Heart left ventricle (tissue), 16 donors: Measurements from ENCODE around the gene CRMP1. TPM values are rescaled to one million over a fixed set of nuclear protein-coding genes. Genes with fewer than 3 reads are reported as not detected.

Source experiments
- ATAC-seq, 4 donors: fragments of 200-7000 bp; cut with Tn5 transposase; one replicate each; pipeline ENCODE4 v1.9.1; 2020 to 2022; ENCODE audit warnings: moderate library complexity in 4 of 4, mild to moderate bottlenecking in 3 of 4, moderate number of reproducible peaks in 1 of 4
- DNase-seq, 5 donors: peaks; one replicate each; pipeline ENCODE4 v3.0.0-alpha.2; 2020
- H3K27ac ChIP-seq, 12 donors: fragments of 200-600 bp; sonication (generic) in 4 of 12; one replicate each; pipeline versions ENCODE4 v1.5.0 to v1.8.0; 2016 to 2022; ENCODE audit warnings: mild to moderate bottlenecking in 2 of 12
- H3K27me3 ChIP-seq, 9 donors: fragments of 200-600 bp; sonication (generic) in 2 of 9; one replicate each; pipeline versions ENCODE4 v1.5.1 to v1.8.0; 2016 to 2022; ENCODE audit warnings: mild to moderate bottlenecking in 3 of 9
- H3K36me3 ChIP-seq, 9 donors: fragments of 200-600 bp; sonication (generic) in 2 of 9; one replicate each; pipeline versions ENCODE4 v1.5.0 to v1.8.0; 2018 to 2022; ENCODE audit warnings: mild to moderate bottlenecking in 2 of 9
- H3K4me1 ChIP-seq, 12 donors: fragments of 200-600 bp; sonication (generic) in 4 of 12; one replicate each; pipeline versions ENCODE4 v1.5.0 to v1.8.0; 2016 to 2022; ENCODE audit warnings: mild to moderate bottlenecking in 3 of 12
- H3K4me3 ChIP-seq, 12 donors: fragments of 200-600 bp; sonication (generic) in 4 of 12; one replicate each; pipeline versions ENCODE4 v1.5.0 to v1.8.0; 2017 to 2022; ENCODE audit warnings: mild to moderate bottlenecking in 9 of 12, moderate library complexity in 4 of 12
- H3K9me3 ChIP-seq, 12 donors: fragments of 200-600 bp; sonication (generic) in 4 of 12; one replicate each; pipeline versions ENCODE4 v1.5.0 to v1.8.0; 2016 to 2022; ENCODE audit warnings: mild to moderate bottlenecking in 1 of 12
- POLR2A ChIP-seq, 2 donors: fragments of 450-650 bp; IDR thresholded peaks; one replicate each; pipeline ENCODE4 v1.6.1; 2017; ENCODE audit warnings: antibody characterized with exemption in 2 of 2, mild to moderate bottlenecking in 2 of 2, moderate library complexity in 2 of 2
- WGBS, 4 donors: extraction: QIAGEN DNeasy Blood & Tissue Kit in 2 of 4; methylation state at CpG; one replicate each; pipeline versions ENCODE4 v1.1.5 to v1.1.7; 2013 to 2018; 5-methylcytosine and 5-hydroxymethylcytosine counted together
- intact Hi-C, 10 donors: fragments of 100-400 bp; cut with DNase I; formaldehyde crosslinking; loops; one replicate each; pipeline versions ENCODE4 v1.11.1 to v1.14.2; 2022
- polyA plus RNA-seq, 2 donors: library from polyadenylated mRNA; stranded (reverse); fragments of 200-250 nt; gene quantifications; one replicate each; pipeline ENCODE4 v1.2.3, GENCODE V29; 2013
- total RNA-seq, 9 donors: library from RNA; depleted of rRNA in 2 of 9; stranded (reverse); fragments of >200 nt in 2 of 9; fragmentation: NEBNext Ultra II Directional in 3 of 9; extraction: Animal tissue kit (Norgen Biotek cat#: 25700) in 3 of 9; gene quantifications; one replicate each; pipeline versions ENCODE4 v1.1.0 to v1.2.4, GENCODE V29; 2016 to 2023
- TF ChIP-seq, protein P1 (sequence below), 12 donors: fragments of 200-600 bp; sonication (generic) in 4 of 12; IDR thresholded peaks; one replicate each; pipeline versions ENCODE4 v1.5.0 to v1.8.0; 2018 to 2022; ENCODE audit warnings: antibody characterized with exemption in 12 of 12, mild to moderate bottlenecking in 5 of 12
- donor health status: ischemic (EF 13 %, LVEDD 7.1; RV severe dilation, severe dysfunction).
- donor health status: healthy with polysubstance abuse.
- donor health status: DM: no; HTN: yes; CAD: no.
- donor health status: DM: no; HTN: no; CAD: no.
- donor health status: ischemic (EF 25% LVEDD 6.9; RV normal size, moderate dysfunction).
- donor health status: ischemic (EF 25% LVEDD 5.7; RV mildly dilated, moderate dysfunction).
- donor health status: healthy.
- donor health status: DM: yes; HTN: yes; CAD: no.
- donor health status: ischemic (EF 35%, LVEDD 5.7; RV mildly dilated, moderate dysfunction).
- donor health status: nonischemic (EF 11% LVEDD 7.7; RV severe dilation, severe dysfunction).
- donor health status: DM: yes; HTN: yes; CAD: no.
- donor health status: PGD.
- donor health status: ischemic (EF 29% LVEDD 5.4; RV normal size, mild dysfunction).
- donor health status: nonischemic (EF 23%, LVEDD 6.1; RV moderate dilation, normal function).

CRMP1 gene
- total and polyA plus RNA-seq, 11 donors = 0.34 to 2.4 (median 0.93) TPM

GRCh38 chr4:5810770-5811430, 82.0 kb downstream of the CRMP1 start:
- no peaks in the 10 kb centered on the region for H3K27me3 ChIP-seq
- DNase-seq (no peak), ATAC-seq (no peak)
- H3K27ac ChIP-seq = no peak overlapping the region
- peaks cover 0 to 44% (median 11%) of the 10 kb centered on the region in 9 donors for H3K36me3 ChIP-seq
- intact Hi-C loops = loop anchor here in 8 of 10 donors (5.0 to 10.0 kb wide), 7 partner anchors 406 to 1326 kb away; partner anchors contain the start of gene STK32B (in 5 of the 8)
- H3K9me3 ChIP-seq = peaks cover 0 to 10% (median 0%) of the 10 kb centered on the region in 12 donors
- WGBS, 4 donors = 82 to 90% (median 85%) methylated on average over 12 of the region's 12 CpGs
- no peak overlapping the region for H3K4me3 ChIP-seq
- H3K4me1 ChIP-seq = no peaks in the 10 kb centered on the region
- no peak for TF ChIP-seq POLR2A (IDR thresholded peaks at IDR 0.05)
- TF ChIP-seq, protein P1, sequence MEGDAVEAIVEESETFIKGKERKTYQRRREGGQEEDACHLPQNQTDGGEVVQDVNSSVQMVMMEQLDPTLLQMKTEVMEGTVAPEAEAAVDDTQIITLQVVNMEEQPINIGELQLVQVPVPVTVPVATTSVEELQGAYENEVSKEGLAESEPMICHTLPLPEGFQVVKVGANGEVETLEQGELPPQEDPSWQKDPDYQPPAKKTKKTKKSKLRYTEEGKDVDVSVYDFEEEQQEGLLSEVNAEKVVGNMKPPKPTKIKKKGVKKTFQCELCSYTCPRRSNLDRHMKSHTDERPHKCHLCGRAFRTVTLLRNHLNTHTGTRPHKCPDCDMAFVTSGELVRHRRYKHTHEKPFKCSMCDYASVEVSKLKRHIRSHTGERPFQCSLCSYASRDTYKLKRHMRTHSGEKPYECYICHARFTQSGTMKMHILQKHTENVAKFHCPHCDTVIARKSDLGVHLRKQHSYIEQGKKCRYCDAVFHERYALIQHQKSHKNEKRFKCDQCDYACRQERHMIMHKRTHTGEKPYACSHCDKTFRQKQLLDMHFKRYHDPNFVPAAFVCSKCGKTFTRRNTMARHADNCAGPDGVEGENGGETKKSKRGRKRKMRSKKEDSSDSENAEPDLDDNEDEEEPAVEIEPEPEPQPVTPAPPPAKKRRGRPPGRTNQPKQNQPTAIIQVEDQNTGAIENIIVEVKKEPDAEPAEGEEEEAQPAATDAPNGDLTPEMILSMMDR (IDR thresholded peaks at IDR 0.05) = no peak

GRCh38 chr4:5810151-5810550, 82.7 kb downstream of the CRMP1 start:
- intact Hi-C loops = loop anchor here in 8 of 10 donors (5.0 to 10.0 kb wide), 7 partner anchors 405 to 1325 kb away; partner anchors contain the start of gene STK32B (in 5 of the 8)

GRCh38 chr4:5809216-5809776, 83.6 kb downstream of the CRMP1 start:
- intact Hi-C loops = no loop called here
- no peak overlapping the region for H3K27ac ChIP-seq
- no peak overlapping the region for H3K4me3 ChIP-seq
- H3K4me1 ChIP-seq = no peaks in the 10 kb centered on the region
- no peak for DNase-seq
- ATAC-seq = no peak
- 89 to 95% (median 93%) methylated on average over 12 of the region's 12 CpGs for WGBS, 4 donors
- no peak for TF ChIP-seq POLR2A (IDR thresholded peaks at IDR 0.05)
- TF ChIP-seq, protein P1 (IDR thresholded peaks at IDR 0.05) = no peak
- H3K27me3 ChIP-seq = no peaks in the 10 kb centered on the region
- peaks cover 0 to 10% (median 0%) of the 10 kb centered on the region in 12 donors for H3K9me3 ChIP-seq
- peaks cover 0 to 54% (median 14%) of the 10 kb centered on the region in 9 donors for H3K36me3 ChIP-seq

More at GRCh38 chr4:5810151-5810550, 82.7 kb downstream of the CRMP1 start:
- WGBS, 4 donors = 91 to 100% (median 97%) methylated on average over 3 of the region's 3 CpGs
- Histone ChIP-seq H3K4me3 (no peak overlapping the region), H3K36me3 (peaks cover 0 to 47% (median 11%) of the 10 kb centered on the region in 9 donors), H3K27me3 (no peaks in the 10 kb centered on the region), H3K4me1 (no peaks in the 10 kb centered on the region), H3K27ac (no peak overlapping the region), H3K9me3 (peaks cover 0 to 10% (median 0%) of the 10 kb centered on the region in 12 donors)
- TF ChIP-seq, protein P1 (IDR thresholded peaks at IDR 0.05) = no peak
- TF ChIP-seq POLR2A (IDR thresholded peaks at IDR 0.05) = no peak
- DNase-seq (no peak), ATAC-seq (no peak)

DNA sequence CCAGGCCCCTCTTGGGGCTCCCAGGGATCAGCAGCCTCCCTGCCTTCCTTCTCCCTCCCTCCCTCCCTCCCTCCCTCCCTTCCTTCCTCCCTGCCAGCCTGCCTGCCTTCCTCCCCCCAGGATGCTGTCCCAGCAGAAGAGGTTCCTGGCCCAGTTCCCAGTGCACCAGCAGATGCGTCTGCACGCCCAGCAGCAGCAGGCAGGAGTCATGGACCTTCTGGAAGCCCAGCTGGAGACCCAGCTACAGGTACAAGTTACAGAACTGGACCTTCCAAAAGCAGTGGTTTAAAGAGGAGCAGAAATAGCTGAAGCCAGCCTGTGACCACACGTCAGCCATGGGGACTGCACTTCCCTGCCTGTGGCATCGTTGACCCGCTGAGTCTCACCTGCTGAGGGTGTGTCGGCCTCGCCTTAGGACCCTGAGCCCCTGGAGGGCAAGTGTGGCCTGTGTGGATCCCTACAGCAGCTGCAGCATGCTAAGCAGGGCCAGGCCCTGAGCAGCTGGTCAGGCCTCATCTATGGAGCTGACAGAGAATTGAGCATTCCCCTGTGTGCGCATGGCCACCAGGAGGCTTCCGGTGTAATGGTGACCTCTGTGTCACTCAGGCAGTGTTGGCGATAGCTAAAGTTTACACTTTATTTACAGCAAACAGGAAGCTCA, 84.7 kb downstream of the CRMP1 start:
- no peak for ATAC-seq

More for the DNA sequence above, 84.7 kb downstream of the CRMP1 start:
- Histone ChIP-seq H3K27ac (no peak overlapping the region), H3K36me3 (peaks cover 0 to 59% (median 14%) of the 10 kb centered on the region in 9 donors), H3K4me1 (no peaks in the 10 kb centered on the region), H3K4me3 (no peak overlapping the region), H3K27me3 (no peaks in the 10 kb centered on the region), H3K9me3 (peaks cover 0 to 10% (median 0%) of the 10 kb centered on the region in 12 donors)
- peak in 1 of 5 donors; percentile 54 for DNase-seq
- TF ChIP-seq, protein P1 (IDR thresholded peaks at IDR 0.05) = no peak
- no peak for TF ChIP-seq POLR2A (IDR thresholded peaks at IDR 0.05)
- intact Hi-C loops = no loop called here
- 61 to 76% (median 64%) methylated on average over 7 to 10 of the region's 10 CpGs for WGBS, 4 donors
